Type B pancreatic cell (in vitro differentiated cells): Measurements from ENCODE around the gene FAM240B. TPM values are rescaled to one million over a fixed set of nuclear protein-coding genes. Genes with fewer than 3 reads are reported as not detected.
A peak's percentile ranks its signal among the peaks of the same experiment; 100 is the strongest.

ENCODE experiments used
- DNase-seq: peaks from one replicate; pipeline ENCODE4 v3.0.0; 2021; ENCODE audit warnings: mixed read lengths; ENCODE audit not compliant: unreplicated experiment; ENCODE audit errors: extremely low spot score
- H3K27ac Mint-ChIP-seq: 2 replicates; pipeline ENCODE4 v1.8.0; 2021; ENCODE audit warnings: mild to moderate bottlenecking, mixed read lengths
- H3K27me3 Mint-ChIP-seq: 2 replicates; pipeline ENCODE4 v1.8.0; 2021; ENCODE audit warnings: mixed read lengths
- H3K36me3 Mint-ChIP-seq: 2 replicates; pipeline ENCODE4 v1.8.0; 2021; ENCODE audit warnings: mixed read lengths
- H3K4me1 Mint-ChIP-seq: one replicate; pipeline ENCODE4 v1.8.0; 2021; ENCODE audit warnings: mixed read lengths; ENCODE audit not compliant: unreplicated experiment
- H3K4me3 Mint-ChIP-seq: 2 replicates; pipeline ENCODE4 v1.8.0; 2021; ENCODE audit warnings: mild to moderate bottlenecking, mixed read lengths
- H3K9me3 Mint-ChIP-seq: 2 replicates; pipeline ENCODE4 v1.8.0; 2021; ENCODE audit warnings: mixed read lengths
- total RNA-seq: library from RNA; stranded (reverse); gene quantifications from 2 replicates; pipeline ENCODE4 v1.2.1, GENCODE V29; 2021; ENCODE audit warnings: low replicate concordance
- TF ChIP-seq, protein P1 (sequence below): fragments of 200-600 bp; sonication (generic); conservative IDR thresholded peaks from 2 replicates; pipeline ENCODE4 v1.5.0; 2021; ENCODE audit warnings: antibody characterized with exemption, mild to moderate bottlenecking

FAM240B gene
- total RNA-seq, 1 donor from 2014 or later: not detected

DNA sequence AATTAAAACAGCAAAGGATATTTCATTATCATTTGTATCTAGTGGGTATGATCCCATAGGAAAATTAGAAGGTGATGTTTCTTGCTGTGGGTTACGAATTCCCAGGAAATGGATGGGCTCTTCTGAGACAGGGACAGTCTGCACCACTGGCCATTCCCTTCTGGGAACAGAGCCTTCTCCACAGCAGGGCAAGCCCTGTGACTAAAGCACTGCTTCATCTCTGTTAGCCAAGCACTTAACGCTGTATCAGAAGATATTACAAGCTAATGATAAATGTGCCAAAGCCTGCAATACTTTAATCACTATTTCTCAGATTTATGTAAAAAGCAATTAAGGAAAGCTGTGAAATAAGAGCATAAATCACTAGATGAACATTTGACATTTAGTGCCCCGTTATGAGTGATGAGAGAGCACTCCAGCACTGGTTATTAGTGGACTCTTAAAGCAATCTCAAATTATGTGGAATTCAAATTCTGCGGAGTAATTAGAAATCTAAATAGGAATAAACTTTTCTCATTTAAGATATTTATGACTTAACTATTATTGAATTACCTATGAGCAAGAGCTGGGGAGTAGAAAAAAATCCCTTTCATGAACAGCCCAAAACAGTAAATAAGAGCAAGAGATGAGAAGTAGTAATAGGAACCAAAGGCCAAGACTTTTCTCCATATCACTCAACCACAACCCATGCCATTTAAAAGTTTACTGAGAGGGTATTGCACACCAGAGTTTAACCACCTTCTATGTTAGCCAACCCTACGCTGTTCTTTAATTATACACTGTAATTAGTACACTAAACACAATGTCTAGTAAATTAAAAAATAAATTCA lies 49.2 kb downstream of the FAM240B start:
- TF ChIP-seq, protein P1, sequence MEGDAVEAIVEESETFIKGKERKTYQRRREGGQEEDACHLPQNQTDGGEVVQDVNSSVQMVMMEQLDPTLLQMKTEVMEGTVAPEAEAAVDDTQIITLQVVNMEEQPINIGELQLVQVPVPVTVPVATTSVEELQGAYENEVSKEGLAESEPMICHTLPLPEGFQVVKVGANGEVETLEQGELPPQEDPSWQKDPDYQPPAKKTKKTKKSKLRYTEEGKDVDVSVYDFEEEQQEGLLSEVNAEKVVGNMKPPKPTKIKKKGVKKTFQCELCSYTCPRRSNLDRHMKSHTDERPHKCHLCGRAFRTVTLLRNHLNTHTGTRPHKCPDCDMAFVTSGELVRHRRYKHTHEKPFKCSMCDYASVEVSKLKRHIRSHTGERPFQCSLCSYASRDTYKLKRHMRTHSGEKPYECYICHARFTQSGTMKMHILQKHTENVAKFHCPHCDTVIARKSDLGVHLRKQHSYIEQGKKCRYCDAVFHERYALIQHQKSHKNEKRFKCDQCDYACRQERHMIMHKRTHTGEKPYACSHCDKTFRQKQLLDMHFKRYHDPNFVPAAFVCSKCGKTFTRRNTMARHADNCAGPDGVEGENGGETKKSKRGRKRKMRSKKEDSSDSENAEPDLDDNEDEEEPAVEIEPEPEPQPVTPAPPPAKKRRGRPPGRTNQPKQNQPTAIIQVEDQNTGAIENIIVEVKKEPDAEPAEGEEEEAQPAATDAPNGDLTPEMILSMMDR: no peak
- Mint-ChIP-seq H3K4me1 (peaks cover 14% of the 10 kb centered on the region), H3K9me3 (no peaks in the 10 kb centered on the region), H3K36me3 (no peaks in the 10 kb centered on the region), H3K27ac (no peak overlapping the region), H3K4me3 (no peak overlapping the region), H3K27me3 (peaks cover 13% of the 10 kb centered on the region)
- no peak for DNase-seq

GRCh38 chr9:38668791-38669466 lies 51.0 kb downstream of the FAM240B start:
- H3K4me1 Mint-ChIP-seq: peaks cover 11% of the 10 kb centered on the region
- TF ChIP-seq, protein P1: no peak
- H3K4me3 Mint-ChIP-seq: no peak overlapping the region
- H3K36me3 Mint-ChIP-seq: no peaks in the 10 kb centered on the region
- peaks cover 4% of the 10 kb centered on the region for H3K9me3 Mint-ChIP-seq
- DNase-seq: no peak
- no peak overlapping the region for H3K27ac Mint-ChIP-seq
- H3K27me3 Mint-ChIP-seq: peaks cover 10% of the 10 kb centered on the region

DNA sequence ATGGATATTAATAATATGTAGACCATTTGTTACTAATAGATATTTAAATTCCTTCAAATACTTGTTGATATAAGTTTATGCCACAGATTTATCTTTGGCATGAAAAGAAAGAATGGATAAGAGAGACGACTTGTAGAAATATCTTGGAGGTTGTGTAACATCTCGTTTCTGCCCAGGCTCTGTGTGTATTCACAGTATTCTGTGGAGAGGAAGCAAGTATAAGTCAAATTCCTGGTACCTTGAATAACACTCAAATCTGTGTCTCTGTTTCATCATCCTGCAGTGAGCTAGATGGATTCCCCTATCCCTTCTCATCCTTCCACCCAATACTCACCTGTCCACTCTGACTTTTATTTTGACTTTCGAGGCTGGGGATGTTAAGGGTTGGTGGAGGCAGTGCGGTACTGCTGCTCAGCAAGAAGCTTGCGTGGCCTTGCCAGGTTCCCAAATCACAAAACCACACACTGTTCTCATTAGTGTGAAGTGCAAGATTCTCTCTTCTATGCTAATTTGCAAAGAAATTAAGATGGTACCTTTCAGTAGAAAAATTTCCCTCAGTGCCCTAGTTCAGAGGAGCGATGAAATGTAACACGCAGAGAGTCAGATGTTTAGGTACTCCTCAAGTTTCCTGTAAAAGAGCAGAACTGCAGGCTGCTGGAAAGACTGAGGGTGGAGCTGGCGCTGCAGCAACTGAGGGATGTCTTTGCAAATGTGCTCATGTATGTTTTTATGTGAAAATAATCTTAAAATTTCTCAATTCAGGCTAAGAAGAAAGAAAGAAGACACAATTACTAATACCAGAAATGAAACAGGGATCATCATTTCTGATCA lies 57.0 kb downstream of the FAM240B start:
- TF ChIP-seq, protein P1: peak; percentile 58
- no peak overlapping the region for H3K27ac Mint-ChIP-seq
- peaks cover 13% of the 10 kb centered on the region for H3K27me3 Mint-ChIP-seq
- no peak overlapping the region for H3K4me3 Mint-ChIP-seq
- DNase-seq: no peak
- no peaks in the 10 kb centered on the region for H3K4me1 Mint-ChIP-seq
- H3K9me3 Mint-ChIP-seq: peaks cover 4% of the 10 kb centered on the region
- H3K36me3 Mint-ChIP-seq: no peaks in the 10 kb centered on the region

GRCh38 chr9:38659538-38659937 lies 60.4 kb downstream of the FAM240B start:
- Mint-ChIP-seq H3K4me3 (no peak overlapping the region), H3K36me3 (no peaks in the 10 kb centered on the region), H3K9me3 (no peaks in the 10 kb centered on the region), H3K27ac (no peak overlapping the region), H3K27me3 (peaks cover 18% of the 10 kb centered on the region), H3K4me1 (no peaks in the 10 kb centered on the region)
- DNase-seq: no peak
- TF ChIP-seq, protein P1: no peak

DNA sequence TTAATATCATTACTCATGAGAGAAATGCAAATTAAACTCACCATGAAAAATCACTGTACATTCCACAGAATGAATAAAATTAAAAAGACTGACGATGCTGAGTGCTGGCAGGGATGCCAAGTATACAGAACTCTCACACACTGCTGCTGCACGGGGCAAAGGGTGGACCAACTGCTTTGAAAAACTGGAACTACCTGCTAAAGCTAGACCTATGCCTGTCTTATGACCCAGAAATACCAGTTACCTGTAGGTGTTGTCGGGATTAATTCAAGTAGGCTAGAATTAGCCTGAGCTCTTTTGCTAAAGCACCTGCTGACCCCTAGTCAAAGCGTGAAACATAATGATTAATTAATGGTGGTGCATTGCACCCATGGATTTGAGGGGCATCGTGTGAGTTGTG lies 63.0 kb downstream of the FAM240B start:
- Mint-ChIP-seq H3K27me3 (peaks cover 11% of the 10 kb centered on the region), H3K4me3 (no peak overlapping the region), H3K36me3 (no peaks in the 10 kb centered on the region), H3K27ac (no peak overlapping the region), H3K9me3 (no peaks in the 10 kb centered on the region), H3K4me1 (no peaks in the 10 kb centered on the region)
- TF ChIP-seq, protein P1: no peak
- DNase-seq: no peak
